HG03565 (cell line): Measurements from ENCODE around the gene DNMT1.
A peak's percentile ranks its signal among the peaks of the same experiment; 100 is the strongest.
"Not testable (repeated sequence)": the region's sequence is repeated elsewhere in the genome, so short reads cannot be mapped to it uniquely, and the experiment has no call there.

ENCODE experiments used
- ATAC-seq: cut with Tn5 transposase; IDR thresholded peaks from one replicate; pipeline ENCODE4 v1.9.1; 2021; ENCODE audit warnings: mild to moderate bottlenecking, moderate library complexity; ENCODE audit not compliant: unreplicated experiment

The DNMT1 gene

DNA sequence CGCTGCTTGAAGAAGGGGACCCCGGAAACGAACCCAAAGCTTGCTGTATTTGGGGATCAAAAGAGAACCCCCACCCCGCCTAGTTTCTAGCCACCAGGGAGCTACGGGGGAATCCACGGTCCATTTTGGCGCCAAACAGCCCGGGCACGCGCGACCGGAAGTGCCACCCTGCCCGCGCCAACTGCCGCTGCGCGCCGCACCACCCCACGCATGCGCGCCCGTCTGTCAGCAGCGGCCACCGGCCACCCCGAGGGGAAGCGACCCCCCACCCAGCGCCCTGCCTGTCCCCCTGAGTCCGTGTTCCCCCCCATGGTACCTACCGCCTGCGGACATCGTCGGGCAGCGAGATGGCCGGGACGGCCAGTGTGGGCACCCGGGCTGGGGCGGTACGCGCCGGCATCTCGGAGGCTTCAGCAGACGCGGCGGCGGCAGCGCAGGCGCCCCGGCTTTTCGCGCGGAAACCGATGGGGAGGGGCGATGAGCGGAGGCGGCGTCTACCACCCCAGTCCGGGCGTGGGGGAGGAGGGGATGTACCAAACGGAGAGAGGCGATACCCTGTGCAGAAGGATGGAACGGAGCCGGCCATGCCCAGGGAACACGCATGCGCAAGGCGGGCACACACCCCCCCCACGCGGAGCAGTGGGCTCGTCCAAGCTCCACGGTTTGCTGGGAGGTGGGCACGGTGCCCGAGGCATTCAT, at the start of gene DNMT1:
DNMT1 (minus strand) TSS at position 454 of the 699 bp plus-strand sequence; CDS start at position 400, 54 bp downstream.
- peak; percentile 60 for ATAC-seq

DNA sequence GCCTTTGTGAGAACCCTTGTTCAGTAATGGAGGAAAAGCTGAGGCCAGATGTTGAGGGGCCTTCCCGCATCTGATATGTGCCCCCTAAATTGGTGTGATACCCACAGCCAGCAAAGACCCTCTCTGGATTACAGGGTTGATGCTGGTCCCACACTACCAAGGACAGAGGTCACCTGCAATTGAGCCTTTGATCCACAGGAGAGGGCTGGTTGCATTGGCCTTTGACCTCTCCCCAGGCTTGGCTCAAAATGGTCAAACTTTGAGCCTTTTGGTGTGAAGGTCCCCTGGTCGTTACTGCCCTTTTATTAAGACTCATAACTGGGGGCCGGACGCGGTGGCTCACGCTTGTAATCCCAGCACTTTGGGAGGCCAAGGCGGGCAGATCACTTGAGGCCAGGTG, 48.9 kb upstream of the DNMT1 start:
- ATAC-seq: no peak

DNA sequence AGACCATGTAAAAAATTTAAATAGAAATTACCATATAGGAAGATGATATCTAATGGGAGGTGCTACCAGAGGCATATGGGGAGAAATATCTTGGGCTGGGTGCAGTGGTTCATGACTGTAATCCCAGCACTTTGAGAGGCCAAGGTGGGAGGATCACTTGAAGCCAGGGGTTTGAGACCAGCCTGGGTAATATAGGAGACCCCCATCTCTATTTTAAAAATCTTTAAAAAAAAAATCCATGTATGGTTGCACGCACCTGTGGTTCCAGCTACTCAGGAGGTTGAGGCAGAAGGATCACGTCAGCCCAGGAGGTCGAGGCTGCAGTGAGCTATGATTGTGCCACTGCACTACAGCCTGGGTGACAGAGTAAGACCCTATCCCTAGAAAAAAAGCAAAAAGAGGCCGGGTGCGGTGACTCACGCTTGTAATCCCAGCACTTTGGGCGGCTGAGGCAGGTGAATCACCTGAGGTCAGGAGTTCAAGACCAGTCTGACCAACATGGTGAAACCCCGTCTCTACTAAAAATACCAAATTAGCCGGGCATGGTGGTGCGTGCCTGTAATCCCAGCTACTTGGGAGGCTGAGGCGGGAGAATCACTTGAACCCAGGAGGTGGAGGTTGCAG, 47.2 kb upstream of the DNMT1 start:
- not testable (repeated sequence) for ATAC-seq

DNA sequence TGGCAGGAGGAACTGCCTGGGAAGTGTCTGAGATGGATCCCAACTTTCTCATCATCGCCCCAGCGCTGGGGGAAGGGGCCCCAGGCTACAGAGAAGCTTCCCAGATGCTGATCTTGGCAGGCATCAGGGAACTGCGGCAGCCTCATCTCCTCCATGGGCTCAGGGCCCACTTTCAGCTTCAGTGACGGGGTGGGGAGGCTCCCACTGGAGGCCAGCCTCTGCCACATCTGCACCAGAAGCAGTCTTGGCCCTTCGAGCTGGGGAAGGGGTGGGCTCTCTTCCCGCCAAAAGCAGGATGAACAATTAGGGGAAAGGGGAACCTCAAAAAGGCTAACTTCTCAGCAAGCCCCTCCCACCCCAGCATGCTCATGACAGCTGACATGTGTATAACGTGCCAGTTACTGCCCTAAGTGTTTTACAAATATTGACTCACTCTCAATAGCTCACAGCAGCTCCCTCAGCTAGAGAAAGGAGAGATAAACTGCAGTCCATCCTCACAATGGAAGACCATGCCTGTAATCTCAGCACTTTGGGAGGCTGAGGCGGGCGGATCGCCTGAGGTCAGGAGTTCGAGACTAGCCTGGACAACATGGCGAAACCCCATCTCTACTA, 43.5 kb upstream of the DNMT1 start:
- no peak for ATAC-seq

DNA sequence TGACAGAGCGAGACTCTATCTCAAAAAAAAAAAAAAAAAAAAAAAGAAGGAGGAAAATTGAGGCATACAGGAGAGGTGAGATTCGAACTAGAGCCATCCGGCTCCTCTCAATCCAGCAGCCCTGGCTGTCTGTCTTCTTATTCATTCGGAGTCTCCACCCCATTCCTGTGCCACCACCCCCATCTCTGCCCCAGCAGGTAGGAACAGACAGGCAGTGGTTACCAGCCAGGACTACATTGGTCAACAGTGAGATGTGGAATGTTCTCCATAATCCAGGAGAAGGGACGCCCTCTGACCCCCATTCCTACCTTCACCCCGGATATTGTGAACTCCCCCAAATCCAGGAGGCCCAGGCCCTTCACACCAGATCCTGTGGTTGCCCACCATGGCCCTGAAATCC, 42.9 kb upstream of the DNMT1 start:
- no peak for ATAC-seq

DNA sequence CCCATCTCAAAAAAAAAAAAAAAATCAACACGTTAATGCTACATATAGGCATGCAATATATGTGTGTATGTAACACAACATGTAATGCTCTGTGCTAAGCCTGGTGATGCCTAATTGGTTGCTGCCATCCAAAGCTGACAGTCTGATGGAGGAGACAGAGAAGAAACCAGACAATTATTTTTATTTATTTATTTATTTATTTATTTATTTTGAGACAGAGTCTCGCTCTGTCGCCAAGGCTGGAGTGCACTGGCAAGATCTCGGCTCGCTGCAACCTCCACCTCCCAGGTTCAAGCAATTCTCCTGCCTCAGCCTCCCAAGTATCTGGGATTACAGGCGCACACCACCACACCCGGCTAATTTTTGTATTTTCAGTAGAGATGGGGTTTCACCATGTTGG, 40.7 kb upstream of the DNMT1 start:
- not testable (repeated sequence) for ATAC-seq

DNA sequence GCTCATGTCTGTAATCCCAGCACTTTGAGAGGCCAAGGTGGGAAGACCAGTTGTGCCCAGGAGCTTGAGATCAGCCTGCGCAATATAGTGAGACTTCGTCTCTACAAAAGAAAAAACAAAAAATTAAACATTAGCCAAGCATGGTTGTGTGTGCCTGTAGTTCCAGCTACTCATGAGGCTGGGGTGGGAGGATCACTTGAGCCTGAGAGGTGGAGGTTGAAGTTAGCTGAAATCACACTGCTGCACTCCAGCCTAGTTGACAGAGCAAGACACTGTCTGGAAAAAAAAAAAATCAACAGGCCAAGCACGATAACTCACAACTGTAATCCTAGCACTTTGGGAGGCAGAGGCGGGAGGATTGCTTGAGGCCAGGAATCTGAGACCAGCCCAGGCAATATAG, 40.2 kb upstream of the DNMT1 start:
- ATAC-seq: no peak

DNA sequence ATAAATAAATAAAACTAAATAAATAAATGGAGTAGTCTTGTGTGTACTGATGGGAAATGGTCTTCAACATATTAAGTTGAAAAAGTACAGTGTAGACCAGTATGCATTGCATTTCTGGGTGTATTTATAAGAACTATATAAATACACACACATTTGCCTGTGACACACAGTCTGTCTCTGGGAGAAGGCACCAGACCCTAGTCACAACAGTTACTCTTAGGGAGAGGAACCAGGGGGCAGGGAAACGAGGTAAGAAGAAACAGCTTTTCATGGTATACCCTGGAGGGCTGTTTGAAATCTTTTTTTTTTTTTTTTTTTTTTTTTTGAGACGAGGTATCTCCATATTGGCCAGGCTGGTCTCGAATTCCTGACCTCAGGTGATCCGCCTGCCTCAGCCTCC, 39.2 kb upstream of the DNMT1 start:
- no peak for ATAC-seq

DNA sequence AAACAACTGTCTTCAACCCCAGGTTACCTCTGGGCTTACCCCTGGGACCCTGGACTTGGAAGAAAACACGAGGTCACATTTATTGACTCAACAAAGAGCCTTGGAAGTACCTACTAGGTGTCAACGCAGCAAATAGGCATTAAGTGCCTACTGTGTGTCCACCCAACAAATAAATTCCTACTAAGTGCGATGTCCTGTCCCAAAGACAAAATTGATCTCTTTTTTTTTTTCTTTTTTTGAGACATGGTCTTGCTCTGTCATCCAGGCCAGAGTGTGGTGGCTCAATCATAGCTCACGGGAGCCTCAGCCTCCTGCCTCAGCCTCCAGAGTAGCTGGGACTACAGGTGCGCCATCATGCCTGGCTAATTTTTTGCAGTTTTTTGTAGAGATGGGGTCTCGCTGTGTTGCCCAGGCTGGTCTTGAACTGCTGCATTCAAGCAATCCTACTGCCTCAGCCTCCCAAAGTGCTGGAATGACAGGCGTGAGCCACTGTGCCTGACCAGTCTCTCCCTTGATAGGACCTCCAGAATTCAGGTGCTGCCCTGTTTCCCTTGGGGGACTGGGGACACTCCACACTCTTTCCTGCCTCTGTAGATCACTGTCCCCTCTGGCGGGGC, 37.0 kb upstream of the DNMT1 start:
- ATAC-seq: no peak

DNA sequence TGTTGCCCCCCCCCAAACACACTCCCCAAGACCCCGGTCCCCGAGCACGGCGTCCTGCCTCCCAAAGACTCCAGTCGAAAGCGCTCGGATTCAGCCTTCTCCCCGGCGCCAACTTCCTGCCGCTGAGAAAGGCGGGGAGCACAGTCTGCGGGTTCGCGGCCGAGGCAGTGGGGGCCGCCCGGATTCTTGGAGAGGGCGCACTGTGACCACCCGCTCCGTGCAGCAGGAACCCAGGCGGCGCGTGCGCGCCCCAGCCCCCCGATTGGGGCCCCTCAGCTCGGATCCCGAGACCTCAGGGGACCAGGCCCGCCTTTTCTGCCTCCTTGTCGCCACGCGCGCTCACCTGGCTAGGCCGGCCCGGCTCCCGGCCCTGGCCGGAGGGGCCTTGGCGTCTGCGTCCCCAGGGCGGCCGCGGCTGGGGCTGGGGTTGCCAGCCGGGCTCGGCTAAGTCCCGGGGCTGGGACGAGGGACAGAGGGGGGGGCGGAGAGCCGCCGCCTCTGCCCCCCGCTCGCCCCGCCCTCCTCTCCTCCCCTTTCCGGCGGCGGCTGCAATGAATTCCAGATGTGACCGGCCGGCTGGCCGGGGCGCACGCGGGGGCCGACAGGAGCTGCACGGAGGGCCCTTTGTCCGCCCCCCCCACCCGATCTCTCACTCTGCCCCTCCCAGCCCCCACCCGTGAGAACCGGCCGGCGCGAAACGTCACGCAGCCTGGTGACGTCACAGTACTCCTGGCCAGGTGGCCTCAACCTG, 36.3 kb upstream of the DNMT1 start, which contains the start of gene S1PR2:
S1PR2 (minus strand) TSS at position 471 of the 751 bp plus-strand sequence. CDS start 6,426 bp downstream, outside the sequence.
- ATAC-seq: peak; percentile 24

DNA sequence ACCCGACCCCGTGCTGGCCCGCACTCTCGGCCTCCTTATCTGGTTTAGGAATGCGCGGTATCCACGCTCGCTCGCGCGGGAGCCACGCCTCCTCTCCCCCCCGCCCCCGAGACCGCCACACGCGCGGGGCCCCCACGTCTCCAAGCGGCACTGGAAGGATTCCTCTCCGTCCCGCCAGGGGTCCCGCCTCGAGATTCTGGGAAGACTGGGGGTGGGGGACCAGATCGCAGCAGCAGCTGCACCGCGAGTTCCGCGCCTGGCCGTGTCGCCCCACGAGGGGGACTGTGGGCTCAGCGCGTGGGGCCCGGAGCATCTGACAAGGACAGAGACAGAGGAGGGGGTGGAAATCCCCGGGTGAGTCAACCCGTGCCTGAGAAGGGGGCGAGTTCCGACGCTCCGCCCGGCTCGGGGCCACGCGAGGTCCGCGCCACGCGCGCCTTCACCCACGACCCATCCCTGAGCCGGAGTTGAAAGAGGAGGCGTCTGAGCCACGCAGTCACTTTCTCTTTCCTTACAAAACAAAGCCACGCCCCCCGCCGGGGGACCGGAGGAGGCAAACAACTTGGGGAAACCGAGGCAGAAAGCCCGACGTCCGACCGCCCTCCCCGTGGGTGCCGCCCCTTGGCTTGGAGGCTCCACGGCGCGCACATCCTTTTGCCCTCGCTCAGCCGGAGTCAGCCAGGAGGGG, 35.6 kb upstream of the DNMT1 start:
- ATAC-seq: no peak

DNA sequence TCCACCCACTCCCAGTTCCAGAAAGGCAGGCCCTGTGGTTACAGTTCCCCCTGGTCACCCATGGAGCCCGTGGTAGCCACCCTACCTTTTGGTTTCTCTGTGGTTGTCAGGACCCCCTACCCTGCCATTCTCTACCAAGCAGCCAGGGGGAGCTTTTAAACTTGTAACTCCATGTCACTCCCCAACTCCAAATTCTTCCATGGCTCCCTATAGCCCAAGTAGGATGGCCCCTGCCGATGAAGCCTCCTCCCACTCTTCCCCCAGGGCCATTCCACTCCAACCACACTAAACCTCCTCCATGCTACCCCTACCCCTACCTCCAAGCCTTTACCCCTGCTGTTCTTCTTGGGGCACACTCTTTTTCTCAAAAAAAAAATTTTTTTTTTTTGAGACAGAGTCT, 34.2 kb upstream of the DNMT1 start:
- ATAC-seq: no peak

DNA sequence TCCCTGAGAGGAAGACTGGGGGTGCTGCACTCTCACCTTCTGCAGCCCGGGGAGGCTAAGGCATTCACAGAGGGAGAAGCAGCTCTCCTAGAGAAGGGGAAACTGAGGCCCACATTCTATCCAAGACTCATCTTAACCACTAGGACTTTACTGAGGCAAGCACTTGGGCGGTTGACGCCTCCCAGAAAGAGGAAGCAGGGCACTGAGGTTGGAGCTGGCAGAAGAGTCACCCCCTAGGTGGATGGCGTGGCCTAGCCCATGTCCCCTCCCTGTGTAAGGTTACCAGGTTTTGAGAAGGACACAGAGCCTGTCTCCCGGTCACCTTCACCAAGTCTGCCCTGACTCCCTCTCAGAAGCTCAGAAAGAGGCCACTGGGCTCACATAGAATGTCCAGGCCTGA, 33.6 kb upstream of the DNMT1 start:
- no peak for ATAC-seq

DNA sequence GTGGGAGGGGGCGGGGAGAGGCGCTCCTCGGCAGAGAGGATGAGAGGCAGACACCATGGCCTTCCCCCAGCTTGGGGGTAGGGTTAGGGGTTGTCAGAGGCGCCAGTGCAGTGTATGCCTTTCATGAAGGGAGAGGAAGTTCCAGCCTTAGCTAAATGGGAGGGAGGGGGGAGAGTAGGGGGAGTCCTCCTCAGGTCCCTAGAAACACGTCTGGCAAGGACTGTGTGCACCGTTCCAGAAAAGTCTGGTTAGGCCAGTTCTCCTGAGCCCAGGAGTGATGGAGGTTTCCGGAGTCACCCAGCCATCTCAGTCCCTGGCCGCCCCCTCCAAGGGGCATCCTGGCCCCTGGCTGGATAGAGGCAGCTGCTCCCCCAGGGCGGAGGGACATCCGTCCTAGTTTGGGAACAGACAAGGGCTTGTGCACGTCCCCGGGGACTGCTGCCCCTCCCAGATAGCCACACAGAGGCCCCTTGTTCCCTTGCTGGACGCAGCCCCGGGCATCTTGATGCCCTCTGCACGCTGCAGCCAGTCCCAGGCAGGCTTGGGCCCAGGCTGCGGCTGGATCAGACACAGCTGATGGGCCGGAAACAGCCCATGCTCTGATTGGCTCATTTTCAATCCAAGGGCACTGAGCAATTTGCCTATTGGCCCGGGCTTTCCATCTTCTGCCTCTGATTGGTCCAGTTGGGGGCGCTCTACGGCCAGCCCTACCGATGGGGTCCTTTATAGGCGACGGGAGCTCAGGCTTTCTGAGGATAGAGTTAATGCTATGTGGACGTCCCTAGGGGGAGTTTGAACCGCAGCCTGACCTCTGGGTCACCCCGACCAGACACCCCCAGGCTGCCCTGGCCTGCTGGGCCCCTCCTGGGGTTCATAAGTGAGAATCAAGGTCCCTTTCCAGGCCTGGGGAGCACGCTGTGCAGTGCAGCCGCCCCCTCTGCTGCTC, 32.5 kb upstream of the DNMT1 start:
- ATAC-seq: no peak

DNA sequence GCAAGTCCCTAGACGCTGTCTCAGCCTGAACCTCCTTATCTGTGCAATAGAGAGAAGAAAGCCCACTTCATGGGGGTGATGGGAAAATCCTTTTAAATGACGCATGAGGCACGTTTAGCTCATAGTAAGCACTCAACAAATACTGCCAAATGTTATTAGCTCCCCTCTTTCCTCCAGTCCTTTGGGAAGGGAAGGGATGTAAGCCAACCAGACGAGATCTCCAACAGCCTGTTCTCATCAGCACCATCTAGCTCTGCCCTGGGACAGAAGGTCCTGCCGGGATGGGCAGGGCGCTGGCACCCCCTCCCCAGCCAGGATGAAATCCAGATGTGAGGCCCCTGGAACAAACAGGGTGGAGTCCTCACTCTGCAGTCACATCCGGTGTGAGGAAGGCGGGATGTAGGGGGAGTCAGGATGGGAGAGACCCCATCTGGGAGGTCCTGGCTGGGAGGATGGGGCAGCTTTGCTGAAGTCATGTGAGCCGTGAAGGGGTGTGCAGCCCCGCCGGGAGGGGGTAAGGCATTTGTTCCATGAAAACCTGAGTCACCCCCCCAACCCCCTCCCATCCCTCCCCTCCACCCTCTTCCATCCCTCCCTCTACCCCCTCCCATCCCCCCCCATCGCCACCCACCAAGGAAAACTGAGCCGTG, 31.7 kb upstream of the DNMT1 start:
- no peak for ATAC-seq

DNA sequence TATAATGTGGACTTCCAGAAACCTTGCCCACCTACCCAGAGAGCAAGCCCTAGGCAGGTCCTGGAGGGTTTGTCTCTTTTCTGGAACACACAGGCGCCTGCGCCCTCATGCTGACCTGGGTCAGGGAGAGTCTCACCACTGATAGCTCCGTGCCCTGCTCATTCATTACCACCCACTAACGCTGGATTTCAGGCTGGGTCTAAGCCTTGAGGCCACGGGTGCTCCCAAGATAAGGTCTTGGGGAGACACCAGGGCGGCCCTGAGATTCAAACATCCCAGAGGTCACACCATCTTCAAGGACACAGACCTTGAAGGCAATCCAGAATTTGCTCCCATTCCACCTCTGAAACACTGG, 31.2 kb upstream of the DNMT1 start:
- no peak for ATAC-seq

DNA sequence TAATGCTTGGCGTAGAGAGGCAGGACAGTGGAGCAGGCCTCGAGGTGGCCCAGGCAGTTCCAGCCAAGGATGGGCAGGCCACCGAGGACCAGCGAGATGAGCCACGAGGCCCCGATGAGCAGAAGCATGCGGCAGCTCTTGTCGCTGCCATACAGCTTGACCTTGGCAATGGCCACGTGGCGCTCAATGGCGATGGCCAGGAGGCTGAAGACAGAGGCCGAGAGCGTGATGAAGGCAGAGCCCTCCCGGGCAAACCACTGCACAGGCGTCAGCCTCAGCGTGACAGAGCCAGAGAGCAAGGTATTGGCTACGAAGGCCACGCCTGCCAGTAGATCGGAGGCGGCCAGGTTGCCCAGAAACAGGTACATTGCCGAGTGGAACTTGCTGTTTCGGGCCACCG, 29.6 kb upstream of the DNMT1 start:
- no peak for ATAC-seq

DNA sequence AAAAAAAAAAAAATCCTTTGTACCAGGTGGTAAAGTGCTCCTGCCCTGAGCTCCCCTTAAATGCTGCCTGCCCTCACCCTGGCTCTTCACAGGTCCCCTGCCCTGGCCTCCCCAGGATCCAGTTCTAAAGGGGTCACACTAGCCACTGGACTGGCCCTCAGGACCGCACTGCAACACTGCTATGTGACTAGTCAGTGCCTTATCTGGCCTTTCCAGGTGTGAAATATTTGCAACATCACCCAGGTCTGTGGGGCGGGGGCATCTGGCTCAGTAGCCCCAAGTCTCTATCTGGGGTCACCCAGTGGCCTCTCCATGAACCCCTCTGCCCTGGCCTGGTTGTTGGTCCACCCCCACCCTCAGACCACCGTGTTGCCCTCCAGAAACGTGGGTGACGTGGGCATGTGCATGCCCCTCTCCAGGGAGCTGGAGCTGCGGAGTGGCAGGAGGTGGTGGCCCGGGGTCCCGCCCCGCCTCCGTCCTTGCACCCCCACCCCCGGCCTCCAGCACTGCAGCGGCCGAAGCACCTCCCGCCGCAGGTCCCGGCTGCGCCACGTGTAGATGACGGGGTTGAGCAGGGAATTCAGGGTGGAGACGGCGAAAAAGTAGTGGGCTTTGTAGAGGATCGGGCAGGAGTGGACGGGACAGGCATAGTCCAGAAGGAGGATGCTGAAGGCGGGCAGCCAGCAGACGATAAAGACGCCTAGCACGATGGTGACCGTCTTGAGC, 28.9 kb upstream of the DNMT1 start:
- no peak for ATAC-seq
